Measurements from ENCODE around the gene CAPRIN2.

DNA sequence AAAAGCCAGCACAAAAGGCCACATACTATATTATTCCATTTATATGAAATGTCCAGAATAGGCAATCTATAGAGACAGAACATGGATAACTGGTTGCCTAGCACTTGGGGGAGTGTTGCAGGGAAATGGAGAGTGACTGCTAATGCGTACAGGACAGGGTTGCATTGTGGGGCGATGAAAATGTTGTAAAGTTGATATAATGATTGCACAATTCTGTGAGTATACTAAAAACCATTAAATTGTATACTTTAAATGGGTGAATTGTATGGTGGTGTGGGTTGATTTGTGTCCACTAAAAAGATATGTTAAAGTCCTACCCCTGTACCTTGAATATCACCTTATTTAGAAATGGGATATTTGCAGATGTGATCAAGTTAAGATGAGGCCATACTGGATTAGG is 7.0 kb upstream of the CAPRIN2 start:
- TF ChIP-seq, protein P1, sequence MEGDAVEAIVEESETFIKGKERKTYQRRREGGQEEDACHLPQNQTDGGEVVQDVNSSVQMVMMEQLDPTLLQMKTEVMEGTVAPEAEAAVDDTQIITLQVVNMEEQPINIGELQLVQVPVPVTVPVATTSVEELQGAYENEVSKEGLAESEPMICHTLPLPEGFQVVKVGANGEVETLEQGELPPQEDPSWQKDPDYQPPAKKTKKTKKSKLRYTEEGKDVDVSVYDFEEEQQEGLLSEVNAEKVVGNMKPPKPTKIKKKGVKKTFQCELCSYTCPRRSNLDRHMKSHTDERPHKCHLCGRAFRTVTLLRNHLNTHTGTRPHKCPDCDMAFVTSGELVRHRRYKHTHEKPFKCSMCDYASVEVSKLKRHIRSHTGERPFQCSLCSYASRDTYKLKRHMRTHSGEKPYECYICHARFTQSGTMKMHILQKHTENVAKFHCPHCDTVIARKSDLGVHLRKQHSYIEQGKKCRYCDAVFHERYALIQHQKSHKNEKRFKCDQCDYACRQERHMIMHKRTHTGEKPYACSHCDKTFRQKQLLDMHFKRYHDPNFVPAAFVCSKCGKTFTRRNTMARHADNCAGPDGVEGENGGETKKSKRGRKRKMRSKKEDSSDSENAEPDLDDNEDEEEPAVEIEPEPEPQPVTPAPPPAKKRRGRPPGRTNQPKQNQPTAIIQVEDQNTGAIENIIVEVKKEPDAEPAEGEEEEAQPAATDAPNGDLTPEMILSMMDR (IDR thresholded peaks at IDR 0.05): no peak
- no peak for TF ChIP-seq POLR2A (IDR thresholded peaks at IDR 0.05)
